Astrocyte (in vitro differentiated cells and primary cell): ENCODE measurements around the gene APOB. TPM values are rescaled to one million over a fixed set of nuclear protein-coding genes. Genes with fewer than 3 reads are reported as not detected.

Source experiments
- DNase-seq: peaks from one replicate; pipeline ENCODE4 v3.0.0-alpha.2; 2010; ENCODE audit warnings: low read depth
- FAIRE-seq: peaks from 2 replicates; lab custom pipeline; 2011; peaks lifted over from hg19 to GRCh38; lab: Jason Lieb, UNC
- H2AFZ ChIP-seq: 2 replicates; pipeline ENCODE4 v1.6.0; 2012; ENCODE audit warnings: low read depth, low read length, inconsistent platforms
- H3K27ac ChIP-seq: 2 replicates; pipeline ENCODE4 v1.5.1; 2011; ENCODE audit warnings: low read depth, low read length, inconsistent platforms
- H3K27me3 ChIP-seq: 2 replicates; pipeline ENCODE4 v1.6.0; 2011; ENCODE audit warnings: low read length, inconsistent platforms; ENCODE audit not compliant: insufficient read depth
- H3K36me3 ChIP-seq: 2 replicates; pipeline ENCODE4 v1.5.1; 2011; ENCODE audit warnings: low read length, inconsistent platforms; ENCODE audit not compliant: insufficient read depth
- H3K4me1 ChIP-seq: 2 replicates; pipeline ENCODE4 v1.5.1; 2011; ENCODE audit warnings: low read length, inconsistent platforms; ENCODE audit not compliant: insufficient read depth
- H3K4me2 ChIP-seq: 2 replicates; pipeline ENCODE4 v1.6.0; 2012; ENCODE audit warnings: low read length, inconsistent platforms
- H3K4me3 ChIP-seq: 2 replicates; pipeline ENCODE4 v1.5.1; 2011; ENCODE audit warnings: low read depth, mild to moderate bottlenecking, low read length, inconsistent platforms; ENCODE audit not compliant: insufficient read depth
- H3K79me2 ChIP-seq: 2 replicates; pipeline ENCODE4 v1.6.0; 2012; ENCODE audit warnings: mild to moderate bottlenecking, low read length, inconsistent platforms; ENCODE audit not compliant: insufficient read depth
- H3K9ac ChIP-seq: 2 replicates; pipeline ENCODE4 v1.6.0; 2012; ENCODE audit warnings: mild to moderate bottlenecking, low read length, inconsistent platforms
- H3K9me3 ChIP-seq: 2 replicates; pipeline ENCODE4 v1.5.1; 2012; ENCODE audit warnings: low read depth, mild to moderate bottlenecking, low read length, inconsistent platforms; ENCODE audit not compliant: insufficient read depth
- H4K20me1 ChIP-seq: 2 replicates; pipeline ENCODE4 v1.6.0; 2012; ENCODE audit warnings: low read length, inconsistent platforms; ENCODE audit not compliant: insufficient read depth
- H3K27ac Mint-ChIP-seq: one replicate; pipeline ENCODE4 v1.8.0; 2021; ENCODE audit warnings: mild to moderate bottlenecking, mixed read lengths; ENCODE audit not compliant: unreplicated experiment
- H3K27me3 Mint-ChIP-seq: one replicate; pipeline ENCODE4 v1.8.0; 2021; ENCODE audit warnings: low read depth, mixed read lengths; ENCODE audit not compliant: unreplicated experiment
- H3K36me3 Mint-ChIP-seq: one replicate; pipeline ENCODE4 v1.8.0; 2021; ENCODE audit warnings: low read depth, mixed read lengths; ENCODE audit not compliant: unreplicated experiment
- H3K4me1 Mint-ChIP-seq: one replicate; pipeline ENCODE4 v1.8.0; 2021; ENCODE audit warnings: low read depth, mixed read lengths; ENCODE audit not compliant: unreplicated experiment
- H3K4me3 Mint-ChIP-seq: one replicate; pipeline ENCODE4 v1.8.0; 2021; ENCODE audit warnings: mild to moderate bottlenecking, moderate library complexity, mixed read lengths; ENCODE audit not compliant: unreplicated experiment
- H3K9me3 Mint-ChIP-seq: one replicate; pipeline ENCODE4 v1.8.0; 2021; ENCODE audit warnings: mild to moderate bottlenecking, mixed read lengths; ENCODE audit not compliant: unreplicated experiment
- EZH2 ChIP-seq: IDR thresholded peaks from 2 replicates; pipeline ENCODE4 v1.6.1; 2012; ENCODE audit warnings: mild to moderate bottlenecking, low read length, inconsistent platforms; ENCODE audit not compliant: insufficient read depth
- total RNA-seq: library from RNA; stranded (reverse); gene quantifications from 2 replicates; pipeline ENCODE4 v1.2.1, GENCODE V29; 2021
- TF ChIP-seq, protein P1 (sequence below): IDR thresholded peaks from 2 replicates; pipeline ENCODE4 v1.5.1; 2011; ENCODE audit warnings: low read depth, mild to moderate bottlenecking, inconsistent platforms, low read length, moderate library complexity; ENCODE audit not compliant: insufficient read depth

Gene APOB
- total RNA-seq, 1 donor from 2014 or later: 0.05 TPM

DNA sequence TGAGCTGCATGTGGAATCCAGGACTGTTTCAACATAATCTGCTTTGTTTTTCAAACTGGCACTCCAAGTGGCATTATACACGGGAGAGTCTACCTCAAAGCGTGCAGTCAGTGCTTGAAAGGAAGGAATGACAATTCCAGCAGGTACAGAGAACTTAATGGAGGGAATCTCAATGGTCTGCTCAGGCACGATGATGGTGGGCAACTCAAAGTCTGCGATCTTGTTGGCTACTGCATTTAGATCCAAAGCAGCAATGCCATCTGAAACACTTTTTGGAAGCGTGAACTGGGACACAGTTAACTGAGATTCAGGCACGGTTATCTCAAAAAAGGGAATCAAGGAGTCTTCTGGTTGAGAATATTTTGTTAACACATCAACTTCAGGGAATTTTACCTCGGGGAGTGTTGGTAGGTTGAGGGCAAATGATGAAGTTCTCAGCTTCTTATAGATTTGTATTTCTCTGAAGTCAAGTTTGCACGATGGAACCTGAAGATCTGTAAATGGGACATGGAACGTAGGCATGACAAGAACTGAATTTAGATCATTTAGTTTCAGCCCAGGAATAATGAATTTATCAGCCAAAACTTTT, 38.7 kb downstream of the APOB start:
- H3K36me3 Mint-ChIP-seq: no peaks in the 10 kb centered on the region
- H4K20me1 ChIP-seq: no peaks in the 10 kb centered on the region
- no peak overlapping the region for H2AFZ ChIP-seq
- no peak overlapping the region for H3K4me3 ChIP-seq
- no peaks in the 10 kb centered on the region for H3K4me1 ChIP-seq
- H3K9ac ChIP-seq: no peak overlapping the region
- no peaks in the 10 kb centered on the region for H3K79me2 ChIP-seq
- no peaks in the 10 kb centered on the region for H3K27me3 ChIP-seq
- peaks cover 16% of the 10 kb centered on the region for H3K27me3 Mint-ChIP-seq
- TF ChIP-seq, protein P1, sequence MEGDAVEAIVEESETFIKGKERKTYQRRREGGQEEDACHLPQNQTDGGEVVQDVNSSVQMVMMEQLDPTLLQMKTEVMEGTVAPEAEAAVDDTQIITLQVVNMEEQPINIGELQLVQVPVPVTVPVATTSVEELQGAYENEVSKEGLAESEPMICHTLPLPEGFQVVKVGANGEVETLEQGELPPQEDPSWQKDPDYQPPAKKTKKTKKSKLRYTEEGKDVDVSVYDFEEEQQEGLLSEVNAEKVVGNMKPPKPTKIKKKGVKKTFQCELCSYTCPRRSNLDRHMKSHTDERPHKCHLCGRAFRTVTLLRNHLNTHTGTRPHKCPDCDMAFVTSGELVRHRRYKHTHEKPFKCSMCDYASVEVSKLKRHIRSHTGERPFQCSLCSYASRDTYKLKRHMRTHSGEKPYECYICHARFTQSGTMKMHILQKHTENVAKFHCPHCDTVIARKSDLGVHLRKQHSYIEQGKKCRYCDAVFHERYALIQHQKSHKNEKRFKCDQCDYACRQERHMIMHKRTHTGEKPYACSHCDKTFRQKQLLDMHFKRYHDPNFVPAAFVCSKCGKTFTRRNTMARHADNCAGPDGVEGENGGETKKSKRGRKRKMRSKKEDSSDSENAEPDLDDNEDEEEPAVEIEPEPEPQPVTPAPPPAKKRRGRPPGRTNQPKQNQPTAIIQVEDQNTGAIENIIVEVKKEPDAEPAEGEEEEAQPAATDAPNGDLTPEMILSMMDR: no peak
- no peak for TF ChIP-seq EZH2
- FAIRE-seq (no peak), DNase-seq (no peak)
- no peaks in the 10 kb centered on the region for H3K4me1 Mint-ChIP-seq
- H3K4me2 ChIP-seq: no peak overlapping the region
- H3K9me3 Mint-ChIP-seq: peaks cover 3% of the 10 kb centered on the region
- H3K36me3 ChIP-seq: no peaks in the 10 kb centered on the region
- H3K4me3 Mint-ChIP-seq: no peak overlapping the region
- H3K27ac Mint-ChIP-seq: no peak overlapping the region
- H3K27ac ChIP-seq: no peak overlapping the region
- H3K9me3 ChIP-seq: no peaks in the 10 kb centered on the region

DNA sequence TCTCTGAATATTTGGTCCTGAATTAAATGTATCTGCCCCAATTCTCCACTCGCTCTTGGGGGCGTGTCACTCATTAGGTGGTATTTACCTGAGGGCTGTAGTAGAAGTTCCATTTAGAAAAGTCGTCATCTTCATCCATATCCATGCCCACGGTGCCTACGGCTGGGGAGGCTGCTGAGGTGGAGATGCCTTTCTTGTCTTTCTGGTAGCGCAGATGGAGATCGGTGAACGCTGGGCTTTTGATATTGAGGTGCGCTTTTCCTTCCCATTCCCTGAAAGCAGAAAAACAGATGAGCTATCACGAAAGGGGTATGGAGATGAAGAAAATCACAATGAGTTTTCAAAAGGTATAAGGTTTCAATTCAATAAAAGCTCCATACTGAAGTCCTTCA, 39.7 kb downstream of the APOB start:
- H3K27ac ChIP-seq: no peak overlapping the region
- Mint-ChIP-seq H3K27me3 (peaks cover 16% of the 10 kb centered on the region), H3K27ac (no peak overlapping the region), H3K9me3 (peaks cover 3% of the 10 kb centered on the region), H3K36me3 (no peaks in the 10 kb centered on the region), H3K4me3 (no peak overlapping the region), H3K4me1 (no peaks in the 10 kb centered on the region)
- no peak overlapping the region for H3K9ac ChIP-seq
- no peaks in the 10 kb centered on the region for H3K27me3 ChIP-seq
- no peak overlapping the region for H3K4me3 ChIP-seq
- H3K4me1 ChIP-seq: no peaks in the 10 kb centered on the region
- DNase-seq: no peak
- H4K20me1 ChIP-seq: no peaks in the 10 kb centered on the region
- no peak for FAIRE-seq
- no peak overlapping the region for H2AFZ ChIP-seq
- no peaks in the 10 kb centered on the region for H3K36me3 ChIP-seq
- TF ChIP-seq, protein P1: no peak
- no peak for TF ChIP-seq EZH2
- H3K4me2 ChIP-seq: no peak overlapping the region
- no peaks in the 10 kb centered on the region for H3K79me2 ChIP-seq
- H3K9me3 ChIP-seq: no peaks in the 10 kb centered on the region

DNA sequence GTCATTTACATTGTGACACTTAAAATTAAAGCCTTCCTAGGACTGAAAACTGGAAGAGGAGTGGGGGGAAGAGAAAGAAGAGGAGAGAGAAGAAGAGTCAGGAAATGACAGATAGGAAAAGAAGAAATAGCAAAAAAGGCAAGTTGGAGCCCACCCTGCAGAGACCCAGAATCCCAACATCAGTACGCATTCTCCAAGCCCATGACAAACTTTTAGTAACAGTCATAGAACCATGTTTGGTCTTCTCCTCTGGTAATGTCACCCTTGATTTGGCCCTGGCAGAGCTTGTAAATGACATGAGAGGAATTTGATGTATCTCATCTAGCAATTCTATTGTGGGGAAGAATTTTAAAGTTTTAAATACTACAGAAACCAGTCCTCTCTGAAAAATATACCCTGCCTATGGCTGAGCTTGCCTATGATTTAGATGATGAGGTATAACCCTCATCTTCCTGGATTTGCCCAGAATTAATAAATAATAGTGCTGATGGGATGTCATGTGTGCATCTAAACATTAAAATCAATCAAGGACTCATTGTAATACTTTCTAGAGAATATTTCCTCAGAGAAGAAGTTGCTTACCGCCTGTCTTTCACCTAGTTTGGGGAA, 40.2 kb downstream of the APOB start:
- FAIRE-seq (no peak), DNase-seq (no peak)
- Histone ChIP-seq H3K4me1 (no peaks in the 10 kb centered on the region), H3K9me3 (no peaks in the 10 kb centered on the region), H3K27me3 (no peaks in the 10 kb centered on the region), H3K79me2 (no peaks in the 10 kb centered on the region), H2AFZ (no peak overlapping the region), H3K4me3 (no peak overlapping the region), H3K4me2 (no peak overlapping the region), H4K20me1 (no peaks in the 10 kb centered on the region), H3K36me3 (no peaks in the 10 kb centered on the region), H3K27ac (no peak overlapping the region), H3K9ac (no peak overlapping the region)
- Mint-ChIP-seq H3K4me3 (no peak overlapping the region), H3K27ac (no peak overlapping the region), H3K9me3 (peaks cover 3% of the 10 kb centered on the region), H3K4me1 (no peaks in the 10 kb centered on the region), H3K36me3 (no peaks in the 10 kb centered on the region), H3K27me3 (peaks cover 14% of the 10 kb centered on the region)
- TF ChIP-seq, protein P1: no peak
- TF ChIP-seq EZH2: no peak
